Brain microvascular endothelial cell (primary cell): ENCODE measurements around the gene ZNF22.

ENCODE experiments used
- DNase-seq: peaks from one replicate; pipeline ENCODE4 v3.0.0-alpha.2; 2020
- H3K27ac ChIP-seq: fragments of 250-450 bp; sonication (Bioruptor Pico); 2 replicates; pipeline ENCODE4 v1.5.1; 2020; ENCODE audit warnings: mild to moderate bottlenecking, moderate library complexity
- H3K27me3 ChIP-seq: fragments of 250-450 bp; sonication (Bioruptor Pico); replicated peaks from 2 replicates; pipeline ENCODE4 v1.5.1; 2020; ENCODE audit warnings: mild to moderate bottlenecking
- H3K36me3 ChIP-seq: fragments of 250-450 bp; sonication (Bioruptor Pico); replicated peaks from 2 replicates; pipeline ENCODE4 v1.5.1; 2020; ENCODE audit warnings: mild to moderate bottlenecking
- H3K4me3 ChIP-seq: 2 replicates; pipeline ENCODE4 v1.5.1; 2011; ENCODE audit warnings: low read depth, mild to moderate bottlenecking, control low read depth, low read length, moderate library complexity
- CTCF ChIP-seq: IDR thresholded peaks from 2 replicates; pipeline ENCODE4 v1.5.1; 2011; ENCODE audit warnings: low read depth, mild to moderate bottlenecking, moderate library complexity, low read length, control low read depth, inconsistent platforms; ENCODE audit errors: missing control alignments
- in situ Hi-C: cut with HindIII; loops from 2 replicates; pipeline ENCODE4 v1.10.0; 2017; ENCODE audit warnings: low sequenced_read_pairs, low pct_ligation_motif_present

The ZNF22 gene

GRCh38 chr10:44989597-44990301 is 11.0 kb upstream of the ZNF22 start:
- Histone ChIP-seq H3K36me3 (no peaks in the 10 kb centered on the region), H3K27ac (no peak overlapping the region), H3K4me3 (no peak overlapping the region), H3K27me3 (no peaks in the 10 kb centered on the region)
- in situ Hi-C loops = no loop called here
- DNase-seq = no peak
- TF ChIP-seq CTCF = no peak

GRCh38 chr10:44990302-44990655 is 10.4 kb upstream of the ZNF22 start:
- H3K27me3 ChIP-seq = no peaks in the 10 kb centered on the region
- H3K27ac ChIP-seq = no peak overlapping the region
- H3K4me3 ChIP-seq = no peak overlapping the region
- no peak for DNase-seq
- TF ChIP-seq CTCF = peak; percentile 58
- no peaks in the 10 kb centered on the region for H3K36me3 ChIP-seq
- in situ Hi-C loops = no loop called here

- no peak for TF ChIP-seq CTCF
- in situ Hi-C loops = no loop called here
- H3K36me3 ChIP-seq = no peaks in the 10 kb centered on the region
- no peak overlapping the region for H3K4me3 ChIP-seq
- no peak overlapping the region for H3K27ac ChIP-seq
- H3K27me3 ChIP-seq = no peaks in the 10 kb centered on the region
- no peak for DNase-seq
Measured at GRCh38 chr10:44990965-44991364, 9.8 kb upstream of the ZNF22 start.

- DNase-seq = no peak
- Histone ChIP-seq H3K27me3 (no peaks in the 10 kb centered on the region), H3K36me3 (no peaks in the 10 kb centered on the region), H3K27ac (no peak overlapping the region), H3K4me3 (no peak overlapping the region)
- TF ChIP-seq CTCF = no peak
- in situ Hi-C loops = no loop called here
Measured at GRCh38 chr10:44991571-44991970, 9.2 kb upstream of the ZNF22 start.

- no peak for TF ChIP-seq CTCF
Measured at GRCh38 chr10:44992070-44992731, 8.5 kb upstream of the ZNF22 start.

GRCh38 chr10:44992732-44993225 is 7.9 kb upstream of the ZNF22 start:
- H3K4me3 ChIP-seq = no peak overlapping the region
- in situ Hi-C loops = no loop called here
- no peak overlapping the region for H3K27ac ChIP-seq
- H3K27me3 ChIP-seq = no peaks in the 10 kb centered on the region
- no peaks in the 10 kb centered on the region for H3K36me3 ChIP-seq
- TF ChIP-seq CTCF = no peak
- DNase-seq = no peak

More at GRCh38 chr10:44992070-44992731, 8.5 kb upstream of the ZNF22 start:
- no peak for DNase-seq
- no peaks in the 10 kb centered on the region for H3K27me3 ChIP-seq
- no peak overlapping the region for H3K4me3 ChIP-seq
- no peaks in the 10 kb centered on the region for H3K36me3 ChIP-seq
- in situ Hi-C loops = no loop called here
- no peak overlapping the region for H3K27ac ChIP-seq
